Large intestine (tissue), 3 donors: Measurements from ENCODE around the gene CYSTM1. TPM values are rescaled to one million over a fixed set of nuclear protein-coding genes. Genes with fewer than 3 reads are reported as not detected.

Experiments
- DNase-seq, 2 donors: peaks; one replicate each; pipeline versions ENCODE4 v3.0.0 to v3.0.0-alpha.2; 2013
- H3K27ac ChIP-seq: one replicate; pipeline ENCODE4 v1.5.1; 2013; ENCODE audit warnings: low read length
- H3K27me3 ChIP-seq: 2 replicates; pipeline ENCODE4 v1.6.1; 2013; ENCODE audit warnings: low read length; ENCODE audit not compliant: control insufficient read depth, insufficient read depth
- H3K36me3 ChIP-seq: 2 replicates; pipeline ENCODE4 v1.6.1; 2013; ENCODE audit warnings: low read length; ENCODE audit not compliant: control insufficient read depth, insufficient read depth
- H3K4me1 ChIP-seq: one replicate; pipeline ENCODE4 v1.6.1; 2013; ENCODE audit warnings: low read length; ENCODE audit not compliant: control insufficient read depth, insufficient read depth
- H3K4me3 ChIP-seq: one replicate; pipeline ENCODE4 v1.5.1; 2013; ENCODE audit warnings: low read length
- H3K9me3 ChIP-seq: one replicate; pipeline ENCODE4 v1.6.1; 2013; ENCODE audit warnings: mild to moderate bottlenecking, low read depth, low read length, moderate library complexity; ENCODE audit not compliant: control insufficient read depth
- WGBS: methylation state at CpG from one replicate; pipeline ENCODE4 v1.1.5; 2013; ENCODE audit warnings: low lambda C conversion rate; ENCODE audit not compliant: insufficient coverage; 5-methylcytosine and 5-hydroxymethylcytosine counted together
- polyA plus RNA-seq: library from polyadenylated mRNA; unstranded; fragments of 120-200 nt; gene quantifications from one replicate; pipeline ENCODE4 v1.2.1, GENCODE V29; 2013

Gene CYSTM1
- polyA plus RNA-seq, 1 donor = 94.5 TPM

- no peak for DNase-seq
- H3K36me3 ChIP-seq = peaks cover 25% of the 10 kb centered on the region
- H3K4me1 ChIP-seq = peaks cover 46% of the 10 kb centered on the region
- H3K27me3 ChIP-seq = no peaks in the 10 kb centered on the region
- H3K9me3 ChIP-seq = no peaks in the 10 kb centered on the region
- H3K4me3 ChIP-seq = no peak overlapping the region
- peak overlapping the region; percentile 99 for H3K27ac ChIP-seq
- WGBS = no CpG with 5 or more reads among the region's 5 CpGs
These were observed 67.1 kb downstream of the CYSTM1 start for GRCh38 chr5:140242099-140242498.

GRCh38 chr5:140242890-140243585 lies 68.0 kb downstream of the CYSTM1 start:
- Histone ChIP-seq H3K4me1 (peaks cover 42% of the 10 kb centered on the region), H3K27ac (peak overlapping the region; percentile 99), H3K4me3 (no peak overlapping the region), H3K9me3 (no peaks in the 10 kb centered on the region), H3K27me3 (no peaks in the 10 kb centered on the region), H3K36me3 (peaks cover 28% of the 10 kb centered on the region)
- WGBS = no CpG with 5 or more reads among the region's 4 CpGs
- no peak for DNase-seq

GRCh38 chr5:140243706-140244250 lies 68.8 kb downstream of the CYSTM1 start:
- peaks cover 31% of the 10 kb centered on the region for H3K36me3 ChIP-seq

DNA sequence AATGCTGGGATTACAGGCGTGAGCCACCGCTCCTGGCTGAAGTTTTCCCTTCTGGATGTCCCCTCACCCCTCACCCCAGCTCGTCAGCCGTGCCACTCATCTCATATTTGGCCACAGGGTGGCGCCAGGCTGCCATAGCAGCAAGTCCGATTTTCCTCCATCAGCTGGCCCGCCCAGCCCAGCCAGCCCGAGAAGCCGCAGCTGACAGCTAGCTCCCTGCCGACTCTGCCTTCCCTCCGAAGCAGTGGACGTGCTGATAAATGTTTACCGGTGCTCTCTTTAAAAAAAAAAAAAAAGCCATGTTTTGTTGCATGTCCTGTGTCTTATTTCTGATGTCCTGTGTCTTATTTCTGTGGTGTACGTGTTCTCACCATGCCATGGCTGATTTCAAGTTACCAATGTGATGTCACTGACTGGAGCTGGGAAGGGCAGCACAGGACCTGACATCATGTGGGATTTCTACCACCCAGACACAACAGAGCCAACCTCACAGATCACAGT lies 69.6 kb downstream of the CYSTM1 start:
- Histone ChIP-seq H3K27me3 (no peaks in the 10 kb centered on the region), H3K4me1 (peaks cover 42% of the 10 kb centered on the region), H3K27ac (no peak overlapping the region), H3K36me3 (peaks cover 31% of the 10 kb centered on the region), H3K4me3 (no peak overlapping the region), H3K9me3 (no peaks in the 10 kb centered on the region)
- WGBS = no CpG with 5 or more reads among the region's 14 CpGs
- DNase-seq = peak; percentile 84 to 86

More at GRCh38 chr5:140243706-140244250, 68.8 kb downstream of the CYSTM1 start:
- Histone ChIP-seq H3K27ac (no peak overlapping the region), H3K27me3 (no peaks in the 10 kb centered on the region), H3K4me3 (no peak overlapping the region), H3K4me1 (peaks cover 42% of the 10 kb centered on the region), H3K9me3 (no peaks in the 10 kb centered on the region)
- WGBS = no CpG with 5 or more reads among the region's 4 CpGs
- DNase-seq = no peak

- H3K27me3 ChIP-seq = no peaks in the 10 kb centered on the region
- DNase-seq = no peak
- H3K4me3 ChIP-seq = no peak overlapping the region
- no CpG with 5 or more reads among the region's 5 CpGs for WGBS
- peaks cover 39% of the 10 kb centered on the region for H3K36me3 ChIP-seq
- no peaks in the 10 kb centered on the region for H3K9me3 ChIP-seq
- H3K27ac ChIP-seq = peak overlapping the region; percentile 1
- peaks cover 38% of the 10 kb centered on the region for H3K4me1 ChIP-seq
These were observed 70.4 kb downstream of the CYSTM1 start for GRCh38 chr5:140245341-140245740.

GRCh38 chr5:140245926-140246325 lies 70.9 kb downstream of the CYSTM1 start:
- H3K27ac ChIP-seq = no peak overlapping the region
- no peaks in the 10 kb centered on the region for H3K9me3 ChIP-seq
- no peaks in the 10 kb centered on the region for H3K27me3 ChIP-seq
- H3K4me1 ChIP-seq = peaks cover 36% of the 10 kb centered on the region
- no peak for DNase-seq
- peaks cover 39% of the 10 kb centered on the region for H3K36me3 ChIP-seq
- no peak overlapping the region for H3K4me3 ChIP-seq
- no CpG with 5 or more reads among the region's 7 CpGs for WGBS

GRCh38 chr5:140246378-140247122 lies 71.6 kb downstream of the CYSTM1 start:
- H3K27me3 ChIP-seq = no peaks in the 10 kb centered on the region
- peaks cover 42% of the 10 kb centered on the region for H3K36me3 ChIP-seq
- H3K9me3 ChIP-seq = no peaks in the 10 kb centered on the region
- no peak overlapping the region for H3K27ac ChIP-seq
- H3K4me3 ChIP-seq = no peak overlapping the region
- DNase-seq = no peak
- no CpG with 5 or more reads among the region's 8 CpGs for WGBS
- H3K4me1 ChIP-seq = peaks cover 30% of the 10 kb centered on the region

DNA sequence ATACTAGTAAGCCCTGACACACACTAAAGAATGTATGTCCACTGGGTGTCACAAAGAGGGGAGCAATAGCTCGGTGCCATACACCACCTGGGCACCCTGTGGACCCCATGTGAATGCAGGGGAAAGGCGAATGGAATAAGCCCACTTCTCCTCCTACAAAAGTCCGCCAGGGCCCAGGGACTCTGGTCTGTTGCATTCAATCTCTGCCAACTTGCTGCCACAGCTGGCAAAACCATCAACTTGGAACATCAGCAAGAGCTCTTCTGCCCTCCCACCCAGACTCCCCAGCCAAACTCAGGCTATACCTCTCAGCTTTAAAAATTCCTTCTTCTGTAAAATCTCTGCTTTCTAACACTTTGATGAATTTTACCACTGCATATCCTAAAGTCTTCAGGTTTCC lies 73.4 kb downstream of the CYSTM1 start:
- Histone ChIP-seq H3K4me3 (no peak overlapping the region), H3K27me3 (no peaks in the 10 kb centered on the region), H3K27ac (no peak overlapping the region), H3K9me3 (no peaks in the 10 kb centered on the region), H3K36me3 (peaks cover 45% of the 10 kb centered on the region), H3K4me1 (peaks cover 12% of the 10 kb centered on the region)
- DNase-seq = no peak
- no CpG with 5 or more reads among the region's 3 CpGs for WGBS

DNA sequence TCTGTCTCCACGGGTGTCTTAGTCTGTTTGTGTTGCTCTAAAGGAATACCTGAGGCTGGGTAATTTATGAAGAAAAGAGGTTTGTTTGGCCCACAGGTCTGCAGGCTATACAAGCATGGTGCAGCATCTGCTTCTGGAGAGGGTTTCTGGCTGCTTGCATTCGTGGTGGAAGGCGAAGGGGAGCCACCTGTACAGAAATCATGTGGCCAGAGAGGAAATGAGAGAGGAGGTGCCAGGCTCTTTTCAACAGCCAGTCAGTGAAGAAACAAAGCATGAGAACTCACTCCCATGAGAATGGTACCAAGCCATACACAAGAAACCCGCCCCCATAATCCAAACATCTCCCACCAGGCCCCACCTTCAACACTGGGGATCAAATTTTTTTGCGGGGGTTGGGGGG lies 74.5 kb downstream of the CYSTM1 start:
- no CpG with 5 or more reads among the region's 5 CpGs for WGBS
- Histone ChIP-seq H3K4me3 (no peak overlapping the region), H3K9me3 (no peaks in the 10 kb centered on the region), H3K36me3 (peaks cover 40% of the 10 kb centered on the region), H3K27ac (no peak overlapping the region), H3K4me1 (peaks cover 13% of the 10 kb centered on the region), H3K27me3 (no peaks in the 10 kb centered on the region)
- no peak for DNase-seq

- peak overlapping the region; percentile 33 for H3K27ac ChIP-seq
- no peaks in the 10 kb centered on the region for H3K9me3 ChIP-seq
- no peak overlapping the region for H3K4me3 ChIP-seq
- WGBS = 90% methylated on average over 2 of the region's 6 CpGs
- H3K27me3 ChIP-seq = no peaks in the 10 kb centered on the region
- peaks cover 10% of the 10 kb centered on the region for H3K4me1 ChIP-seq
- peaks cover 34% of the 10 kb centered on the region for H3K36me3 ChIP-seq
- DNase-seq = peak in 1 of 2 donors; percentile 55
These were observed 75.4 kb downstream of the CYSTM1 start for GRCh38 chr5:140250386-140250785.
